CD4-positive, alpha-beta T cell treated with Interleukin-1 beta for 1 hour (primary cell): ENCODE results near the gene USF3.

ENCODE experiments used
- DNase-seq, 2 donors: peaks; one replicate each; pipeline ENCODE4 v3.0.0-alpha.2; 2020 to 2022

Gene USF3

GRCh38 chr3:113695786-113696645 lies at the start of gene USF3:
TSS of gene USF3 (minus strand) at chr3:113696642. CDS start at chr3:113674878, 21,764 bp downstream.
- peak; percentile 85 to 87 for DNase-seq

GRCh38 chr3:113745756-113746547 lies 49.5 kb upstream of the USF3 start, which contains the start of gene NAA50:
TSS of gene NAA50 (minus strand) at chr3:113746249. CDS start at chr3:113745949, 300 bp downstream.
- peak; percentile 95 to 96 for DNase-seq

GRCh38 chr3:113744941-113745755 lies 48.7 kb upstream of the USF3 start:
- DNase-seq: peak; percentile 86 to 88

- peak in 1 of 2 donors; percentile 43 for DNase-seq
These were observed 46.7 kb upstream of the USF3 start for GRCh38 chr3:113743006-113743630.

- no peak for DNase-seq
These were observed 45.2 kb upstream of the USF3 start for GRCh38 chr3:113741620-113742019.

GRCh38 chr3:113741086-113741485 lies 44.6 kb upstream of the USF3 start:
- no peak for DNase-seq

- peak; percentile 32 to 81 for DNase-seq
These were observed 40.2 kb upstream of the USF3 start for GRCh38 chr3:113736548-113737089.

GRCh38 chr3:113731694-113732093 lies 35.3 kb upstream of the USF3 start:
- DNase-seq: no peak

- DNase-seq: no peak
These were observed 34.1 kb upstream of the USF3 start for GRCh38 chr3:113730550-113730949.

GRCh38 chr3:113728661-113729060 lies 32.2 kb upstream of the USF3 start:
- DNase-seq: no peak

GRCh38 chr3:113721636-113722035 lies 25.2 kb upstream of the USF3 start:
- DNase-seq: no peak

GRCh38 chr3:113719758-113720157 lies 23.3 kb upstream of the USF3 start:
- DNase-seq: no peak

GRCh38 chr3:113719294-113719693 lies 22.9 kb upstream of the USF3 start:
- DNase-seq: no peak

GRCh38 chr3:113717818-113718217 lies 21.4 kb upstream of the USF3 start:
- no peak for DNase-seq

- no peak for DNase-seq
These were observed 20.9 kb upstream of the USF3 start for GRCh38 chr3:113717308-113717707.

- DNase-seq: no peak
These were observed 18.3 kb upstream of the USF3 start for GRCh38 chr3:113714702-113715101.

GRCh38 chr3:113712129-113712528 lies 15.7 kb upstream of the USF3 start:
- DNase-seq: no peak

- no peak for DNase-seq
These were observed 11.4 kb upstream of the USF3 start for GRCh38 chr3:113707835-113708234.

- peak; percentile 2 to 12 for DNase-seq
These were observed 2.5 kb upstream of the USF3 start for GRCh38 chr3:113698956-113699355.

GRCh38 chr3:113698213-113698742 lies 1.8 kb upstream of the USF3 start:
- DNase-seq: no peak

- DNase-seq: no peak
These were observed 1.2 kb upstream of the USF3 start for GRCh38 chr3:113697500-113698090.
